COLO829 (cell line): ENCODE results near the gene DAPK2.
A peak's percentile ranks its signal among the peaks of the same experiment; 100 is the strongest.
"Not testable (repeated sequence)": the region's sequence is repeated elsewhere in the genome, so short reads cannot be mapped to it uniquely, and the experiment has no call there.

Source experiments
- DNase-seq: peaks from one replicate; pipeline ENCODE4 v3.0.0; 2012; ENCODE audit warnings: low spot score

The DAPK2 gene

DNA sequence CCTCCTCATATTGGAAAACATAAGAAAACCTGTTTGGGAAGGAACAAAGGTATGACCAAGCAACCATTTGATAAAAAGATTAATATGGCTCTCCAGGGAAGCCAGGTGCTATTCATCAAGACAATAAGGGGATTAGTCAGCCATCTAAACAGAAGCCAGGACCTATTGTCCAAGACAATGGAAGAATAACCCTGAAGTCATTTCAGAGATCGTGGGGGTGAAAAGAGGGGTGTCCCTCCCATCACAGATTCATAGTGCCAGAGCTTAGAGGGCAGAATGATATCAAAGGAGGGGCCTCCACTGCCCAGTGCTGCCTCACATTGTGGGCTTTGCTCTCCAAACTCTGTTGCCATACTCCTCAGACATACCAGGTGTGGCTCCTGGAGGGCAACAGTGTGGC, 73.5 kb downstream of the DAPK2 start:
- DNase-seq = no peak

DNA sequence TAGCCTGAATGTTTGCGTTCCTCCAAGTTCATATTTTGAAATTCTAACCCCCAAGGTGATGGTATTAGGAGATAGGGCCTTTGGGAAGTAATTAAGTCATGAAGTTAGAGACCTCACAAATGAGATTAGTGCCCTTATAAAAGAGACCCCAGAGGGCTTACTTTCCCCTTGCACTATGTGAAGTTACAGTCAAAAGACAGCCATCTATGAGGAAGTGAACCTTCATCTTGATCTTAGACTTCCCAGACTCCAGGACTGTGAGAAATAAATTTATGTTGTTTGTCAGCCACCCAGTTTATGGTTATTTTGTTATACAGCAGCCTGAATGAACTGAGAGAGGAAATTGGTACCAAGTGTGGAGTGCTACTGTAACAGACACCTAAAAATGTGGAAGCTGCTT, 74.4 kb downstream of the DAPK2 start:
- no peak for DNase-seq

DNA sequence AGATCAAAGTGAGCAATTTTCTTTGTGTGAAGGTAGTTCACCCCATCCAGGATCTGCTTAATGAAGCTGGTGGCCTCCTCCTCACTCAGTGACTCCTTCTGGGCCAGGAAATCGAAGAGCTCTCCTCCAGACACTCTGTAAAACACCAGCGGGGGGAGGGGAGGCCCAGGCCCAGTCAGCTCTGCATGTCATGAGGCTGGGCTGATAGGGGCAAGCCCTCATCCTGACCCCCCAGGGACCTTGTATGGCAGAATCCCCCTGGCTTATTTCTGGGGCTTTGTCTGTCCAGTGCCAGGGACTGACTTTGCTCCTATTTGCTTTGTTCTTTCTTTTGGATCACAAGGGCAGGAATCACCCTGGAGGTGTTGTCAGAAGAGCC, 74.9 kb downstream of the DAPK2 start:
- no peak for DNase-seq

DNA sequence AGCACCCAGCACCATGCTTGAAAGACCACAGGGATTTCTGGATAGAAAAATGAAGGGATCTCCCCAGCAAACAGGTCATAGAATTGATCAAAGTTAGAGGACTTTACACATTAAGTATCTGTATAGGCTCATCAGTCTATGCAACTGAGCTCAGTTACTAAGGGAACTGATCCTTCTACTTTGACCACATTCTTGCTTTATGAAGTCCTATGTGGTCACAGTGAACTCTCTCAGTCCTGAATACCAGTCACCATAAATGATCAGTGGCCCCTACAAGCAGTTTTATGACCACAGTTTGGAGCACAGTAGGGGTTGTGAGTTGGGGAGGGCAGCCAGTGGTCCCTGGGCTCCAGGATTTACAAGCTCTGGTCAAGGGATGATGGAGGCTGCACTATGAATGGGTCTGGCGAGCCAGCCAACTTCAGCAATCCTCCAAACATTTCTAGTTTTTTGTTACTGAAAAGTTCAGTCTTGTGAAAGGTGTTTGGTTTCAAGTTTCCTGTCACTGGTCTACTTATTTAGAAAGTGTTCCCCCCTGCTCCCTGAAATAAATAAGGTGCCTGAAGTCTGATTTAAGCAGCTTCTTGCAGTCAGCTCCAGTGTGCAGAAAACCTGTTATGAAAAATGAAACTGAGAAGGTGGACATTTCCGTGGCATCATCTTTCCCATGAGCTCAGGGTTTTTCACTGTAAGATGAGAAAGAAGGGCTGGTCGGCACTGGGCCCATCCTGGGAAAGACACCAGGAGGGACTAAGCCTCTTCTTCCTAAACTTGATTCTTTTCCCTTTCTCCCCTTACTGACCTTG, 75.5 kb downstream of the DAPK2 start:
- DNase-seq = no peak

DNA sequence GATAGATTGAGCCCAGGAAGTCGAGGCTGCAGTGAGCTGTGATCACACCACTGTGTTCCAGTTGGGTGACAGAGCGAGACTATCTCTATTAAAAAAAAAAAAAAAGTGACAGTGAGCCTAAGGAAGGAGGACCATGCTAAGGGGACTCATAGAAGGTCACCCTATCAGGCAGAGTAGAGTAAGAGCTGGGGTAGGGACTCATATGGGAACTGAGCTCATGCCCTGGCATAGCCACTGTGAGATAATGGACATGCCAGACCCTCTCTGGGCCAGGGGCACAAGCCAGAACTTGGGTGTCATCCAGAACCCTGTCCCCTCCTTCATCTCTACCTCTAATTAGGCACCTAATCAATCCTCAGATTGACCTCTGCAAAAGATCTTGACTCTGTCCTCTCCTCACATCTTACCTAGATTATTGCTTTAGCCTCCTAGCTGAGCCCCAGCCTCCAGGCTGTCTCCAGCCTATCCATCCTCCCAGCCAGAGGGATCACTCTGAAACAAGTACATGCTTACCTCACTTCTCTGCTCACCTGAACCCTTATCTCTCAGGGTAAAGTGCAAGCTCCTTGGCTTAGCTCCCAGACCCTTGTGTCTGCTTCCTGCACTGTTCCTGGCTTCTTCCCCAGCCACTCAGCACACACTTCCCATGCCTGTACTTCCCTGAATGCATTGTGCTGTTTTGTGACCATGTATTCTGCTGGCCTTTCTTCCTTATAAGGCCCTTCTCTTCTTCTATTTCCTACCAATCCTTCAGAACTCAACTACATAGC, 76.4 kb downstream of the DAPK2 start:
- DNase-seq = no peak

DNA sequence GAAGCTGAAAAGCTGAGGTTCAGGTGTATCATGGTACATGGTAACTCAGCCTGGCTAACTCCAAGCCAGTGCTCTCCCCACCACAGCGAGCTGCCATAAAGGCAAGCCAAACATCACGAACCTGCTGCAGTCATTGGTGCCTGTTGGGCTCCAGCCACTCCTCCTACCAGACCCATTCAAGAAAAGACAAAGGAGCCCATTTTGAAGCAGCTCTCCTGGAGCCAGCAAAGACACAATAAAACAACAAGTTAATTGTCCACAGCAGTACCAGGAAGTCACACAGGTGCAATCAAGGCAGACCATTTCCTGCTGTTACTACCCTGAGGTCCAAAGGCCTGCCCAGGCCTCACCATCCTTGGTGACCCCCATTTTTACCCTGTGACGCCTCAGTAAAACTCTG, 77.6 kb downstream of the DAPK2 start:
- peak; percentile 20 for DNase-seq

DNA sequence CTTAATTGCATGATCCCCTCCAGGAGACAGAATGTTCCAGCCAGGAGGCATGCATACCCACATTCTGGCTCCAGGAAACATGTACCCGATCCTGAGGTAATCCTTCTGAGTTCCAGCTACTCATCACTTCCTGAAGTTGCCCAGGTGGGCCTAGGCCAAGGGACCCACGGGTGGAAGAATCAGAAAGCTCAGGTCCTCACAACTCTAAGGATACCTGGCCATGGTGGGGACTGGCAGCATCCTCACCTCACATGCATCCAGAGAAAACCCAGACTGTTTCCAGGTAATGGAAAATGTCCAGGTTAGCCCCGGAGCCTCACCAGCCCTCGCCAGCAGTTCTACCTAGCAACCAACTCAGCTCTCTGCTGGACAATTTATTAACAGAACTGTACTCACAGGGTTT, 78.2 kb downstream of the DAPK2 start:
- DNase-seq = no peak

DNA sequence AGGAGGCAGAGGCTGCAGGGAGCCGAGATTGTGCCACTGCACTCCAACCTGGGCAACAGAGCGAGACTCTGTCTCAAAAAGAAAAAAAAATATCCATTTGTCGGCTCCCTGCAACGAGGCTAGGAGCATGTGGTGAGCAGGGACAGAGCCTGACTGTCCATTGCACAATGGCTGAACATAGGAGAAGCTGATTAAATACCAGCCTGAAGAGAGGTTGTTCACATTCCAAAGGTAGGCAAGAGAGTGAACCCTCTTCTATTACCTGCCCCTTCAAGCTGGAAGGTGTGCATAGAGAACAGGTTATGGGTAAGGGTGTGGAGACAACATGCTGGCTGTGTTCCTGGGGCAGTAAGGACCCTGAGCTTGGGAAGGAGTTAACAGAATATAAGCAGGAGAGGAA, 78.7 kb downstream of the DAPK2 start:
- DNase-seq = no peak

DNA sequence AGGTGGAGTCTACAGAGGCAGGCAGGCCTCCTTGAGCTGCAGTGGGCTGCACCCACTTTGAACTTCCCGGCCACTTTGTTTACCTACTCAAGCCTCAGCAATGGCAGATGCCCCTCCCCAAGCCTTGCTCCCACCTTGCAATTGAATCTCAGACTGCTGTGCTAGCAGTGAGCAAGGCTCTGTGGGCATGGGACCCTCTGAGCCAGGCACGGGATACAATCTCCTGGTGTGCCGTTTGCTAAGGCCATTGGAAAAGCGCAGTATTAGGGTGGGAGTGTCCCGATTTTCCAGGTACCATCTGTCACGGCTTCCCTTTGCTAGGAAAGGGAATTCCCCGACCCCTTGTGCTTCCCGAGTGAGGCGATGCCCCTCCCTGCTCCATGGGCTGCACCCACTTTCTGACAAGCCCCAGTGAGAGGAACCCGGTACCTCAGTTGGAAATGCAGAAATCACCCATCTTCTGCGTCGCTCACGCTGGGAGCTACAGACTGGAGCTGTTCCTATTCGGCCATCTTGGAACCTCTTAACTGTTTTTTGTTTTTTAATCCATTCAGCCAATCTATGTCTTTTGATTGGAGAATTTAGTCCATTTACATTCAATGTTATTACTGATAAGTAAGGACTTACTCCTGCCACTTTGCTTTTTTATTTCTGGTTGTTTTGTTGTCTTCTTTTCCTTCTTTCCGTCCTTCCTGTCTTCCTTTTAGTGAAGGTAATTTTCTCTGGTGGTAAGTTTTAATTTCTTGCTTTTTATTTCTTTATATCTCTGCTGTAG, 83.2 kb downstream of the DAPK2 start:
- DNase-seq = not testable (repeated sequence)

DNA sequence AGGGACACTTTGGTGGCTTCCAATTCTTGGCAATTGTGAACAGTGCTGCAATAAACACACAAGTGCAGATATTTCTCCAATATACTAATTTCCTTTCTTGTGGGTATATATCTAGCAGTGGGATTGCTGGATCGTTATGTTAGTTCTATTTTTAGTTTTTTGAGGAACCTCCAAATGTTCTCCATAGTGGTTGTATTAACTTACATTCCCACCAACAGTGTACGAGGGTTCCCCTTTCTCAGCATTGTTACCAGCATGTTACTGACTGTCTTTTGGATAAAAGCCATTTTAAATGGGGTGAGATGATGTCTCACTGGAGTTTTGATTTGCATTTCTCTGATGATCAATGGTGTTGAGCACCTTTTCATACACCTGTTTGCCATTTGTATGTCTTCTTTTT, 92.8 kb downstream of the DAPK2 start:
- no peak for DNase-seq

DNA sequence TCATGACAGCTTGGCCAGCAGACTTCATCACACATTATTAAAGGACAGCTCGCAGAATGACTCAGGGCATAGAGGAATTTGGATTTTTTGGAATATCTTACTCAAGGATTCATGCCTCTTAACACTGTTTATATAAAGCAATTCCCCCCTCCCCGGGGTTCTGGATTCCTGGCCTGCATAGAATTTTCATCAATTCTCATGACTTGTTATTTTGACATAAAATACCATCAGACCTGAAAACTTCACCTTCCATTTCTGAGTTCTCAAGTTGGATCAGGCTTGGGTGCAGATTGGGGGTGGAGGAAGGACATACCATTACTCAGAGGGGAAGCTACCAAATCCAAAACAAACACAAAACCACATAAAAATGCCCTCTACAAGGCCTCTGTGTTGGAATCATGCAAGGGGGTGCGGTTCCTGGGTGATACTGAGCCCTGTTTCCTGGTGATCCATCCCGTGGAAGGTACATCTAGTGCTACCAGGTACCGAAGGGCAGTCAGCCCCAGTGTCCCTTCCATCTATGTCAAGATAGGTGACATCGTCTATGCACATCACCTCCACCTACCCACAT, 95.3 kb downstream of the DAPK2 start:
- no peak for DNase-seq

DNA sequence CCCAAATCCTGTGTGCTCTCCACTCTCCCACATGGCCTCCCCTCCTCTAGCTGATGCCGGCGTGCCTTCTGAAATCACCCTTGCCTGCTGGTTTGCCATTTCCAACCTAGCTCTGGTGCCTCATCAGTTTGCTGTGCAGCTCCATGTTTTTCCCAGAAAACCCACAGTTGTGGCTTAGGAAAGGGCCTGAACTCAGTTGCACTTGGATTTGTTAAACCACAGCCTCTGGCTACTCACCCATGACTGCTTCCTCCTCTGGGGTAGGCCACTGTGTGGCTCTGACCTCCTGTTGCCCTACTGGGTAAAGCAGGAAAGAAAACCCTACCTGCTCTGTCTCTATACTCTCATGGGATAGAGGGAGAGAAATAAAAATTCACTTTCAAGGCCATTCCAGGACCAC, 97.3 kb downstream of the DAPK2 start:
- DNase-seq = no peak

DNA sequence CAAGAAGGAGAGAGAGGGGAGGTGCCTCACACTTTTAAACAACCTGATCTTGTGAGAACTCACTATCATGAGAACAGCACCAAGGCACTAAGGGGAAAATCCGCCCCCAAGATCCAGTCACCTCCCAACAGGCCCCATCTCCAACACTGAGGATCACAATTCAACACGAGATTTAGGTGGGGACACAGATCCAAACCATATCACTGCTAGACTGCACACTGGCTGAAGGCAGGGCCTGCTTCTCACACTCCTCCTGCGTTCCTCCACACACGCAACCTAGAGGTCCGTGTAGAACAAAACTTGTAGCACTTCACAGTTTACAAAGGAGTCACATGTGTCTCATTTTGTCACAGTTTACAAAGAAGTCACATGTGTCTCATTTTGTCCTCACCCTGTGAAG, 97.8 kb downstream of the DAPK2 start:
- no peak for DNase-seq

DNA sequence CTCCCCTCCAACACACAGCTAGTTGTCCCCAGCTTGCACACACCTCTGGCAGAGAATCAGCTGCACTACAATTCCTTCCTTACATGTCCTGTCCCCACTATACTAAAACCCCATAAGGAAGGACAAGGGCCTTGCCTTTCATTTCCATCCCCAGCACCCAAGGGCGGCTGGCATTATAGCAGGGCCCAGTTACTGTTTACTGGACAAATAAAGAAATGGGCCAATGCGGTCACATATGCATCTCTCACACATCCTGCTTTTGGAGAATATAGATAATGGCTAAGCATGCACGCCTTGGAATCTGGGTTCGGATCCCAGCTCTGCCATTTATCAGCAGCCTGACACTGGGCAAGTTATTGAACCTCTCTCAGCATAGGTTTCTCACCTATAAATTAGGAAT, 99.1 kb downstream of the DAPK2 start:
- DNase-seq = no peak

DNA sequence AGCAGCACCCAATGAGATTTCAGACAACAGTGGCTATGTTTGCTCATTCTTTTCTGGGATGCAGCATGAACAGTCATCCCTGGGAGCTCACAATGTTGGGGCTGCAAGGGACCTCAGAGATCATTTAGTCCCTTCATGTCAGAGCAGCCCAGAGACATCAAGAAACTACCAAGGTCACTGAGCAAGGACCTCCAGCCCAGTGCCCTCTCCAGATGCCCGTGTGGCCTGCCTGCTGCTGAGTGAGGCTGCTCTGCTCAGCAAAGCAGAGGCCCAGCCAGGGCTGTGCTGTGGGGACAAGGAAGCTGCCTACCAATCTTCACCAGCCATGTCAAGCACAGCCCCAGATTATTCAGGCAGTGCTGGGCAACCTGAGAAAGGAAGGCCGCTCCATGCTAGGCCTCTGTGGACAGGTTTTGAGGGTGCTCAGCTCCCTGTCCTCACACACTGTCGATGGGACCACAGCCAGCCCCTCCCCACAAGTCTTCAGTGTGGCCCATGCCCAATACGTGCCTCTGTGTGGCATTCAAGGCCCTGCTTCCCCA, 99.7 kb downstream of the DAPK2 start:
- no peak for DNase-seq

DNA sequence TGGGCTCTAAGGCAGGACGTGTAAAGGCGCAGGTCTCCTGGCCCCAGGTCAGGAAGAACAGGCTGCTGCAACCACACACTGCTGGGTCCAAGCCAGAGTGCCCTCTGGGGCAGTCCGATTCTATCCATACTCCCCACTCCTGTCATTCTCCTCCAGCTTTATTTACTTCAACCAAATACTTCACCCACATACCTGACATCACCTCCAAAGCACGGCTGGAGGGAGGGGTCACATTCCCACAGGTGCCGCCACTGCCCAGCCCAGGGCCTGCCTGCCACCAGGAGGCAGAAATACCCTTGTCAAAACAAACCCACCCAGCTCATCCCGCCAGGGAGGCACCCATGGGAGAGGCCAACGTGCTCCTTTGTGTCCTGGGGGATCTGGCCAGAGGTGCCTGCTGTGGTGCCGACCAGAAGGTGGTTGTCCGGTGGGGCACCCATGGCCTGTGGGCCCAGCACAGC, 100.4 kb downstream of the DAPK2 start:
- no peak for DNase-seq

DNA sequence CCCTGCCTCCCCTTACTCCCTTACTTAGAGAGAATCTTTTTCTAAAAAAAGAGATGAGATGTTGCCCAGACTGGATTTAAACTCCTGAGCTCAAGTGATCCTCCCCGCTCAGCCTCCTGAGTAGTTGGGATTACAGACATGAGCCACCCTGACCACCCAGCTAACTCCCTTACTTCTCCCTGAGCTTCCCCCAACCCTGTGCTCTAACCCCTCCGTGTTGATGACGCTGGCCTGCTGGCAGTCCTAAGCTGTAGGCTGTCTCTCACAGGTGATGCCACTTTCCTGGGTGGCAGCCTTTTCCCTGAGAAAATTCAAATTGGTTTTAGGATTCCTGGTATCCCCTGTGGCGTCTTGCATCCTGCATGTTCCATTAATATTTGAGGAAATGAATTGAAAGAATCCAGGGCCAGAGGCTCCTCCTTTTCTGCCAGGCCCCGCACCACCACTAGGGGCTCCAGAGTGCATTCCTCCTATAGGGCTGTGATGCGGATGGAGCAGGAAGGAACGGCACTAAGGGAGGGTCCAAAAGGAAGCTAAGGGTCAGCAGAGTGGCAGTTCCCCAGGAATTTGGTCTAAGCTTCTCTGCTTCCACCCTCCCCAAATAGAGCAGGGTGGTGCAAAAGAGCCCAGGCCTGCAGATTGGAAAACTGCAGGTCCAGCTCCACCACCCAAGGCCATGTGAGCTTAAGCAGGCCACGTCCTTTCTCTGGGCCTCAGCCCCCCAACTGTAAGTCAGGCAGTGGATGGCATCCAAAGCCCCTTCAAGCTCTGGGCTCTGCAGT, 101.1 kb downstream of the DAPK2 start:
- DNase-seq = peak; percentile 26

DNA sequence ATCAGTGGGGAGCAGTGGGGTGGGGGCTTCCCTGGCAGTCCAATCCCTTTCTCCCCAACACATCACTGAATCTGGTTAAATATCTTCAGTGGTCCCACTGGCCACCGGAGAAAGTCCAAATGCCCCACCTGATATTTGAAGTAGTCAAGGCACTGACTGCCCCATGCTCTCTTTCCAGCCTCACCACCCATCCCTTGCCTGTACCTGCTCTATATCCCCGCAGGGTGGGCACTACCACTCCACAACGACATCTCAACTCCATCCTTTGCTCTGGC, 101.7 kb downstream of the DAPK2 start:
- no peak for DNase-seq

DNA sequence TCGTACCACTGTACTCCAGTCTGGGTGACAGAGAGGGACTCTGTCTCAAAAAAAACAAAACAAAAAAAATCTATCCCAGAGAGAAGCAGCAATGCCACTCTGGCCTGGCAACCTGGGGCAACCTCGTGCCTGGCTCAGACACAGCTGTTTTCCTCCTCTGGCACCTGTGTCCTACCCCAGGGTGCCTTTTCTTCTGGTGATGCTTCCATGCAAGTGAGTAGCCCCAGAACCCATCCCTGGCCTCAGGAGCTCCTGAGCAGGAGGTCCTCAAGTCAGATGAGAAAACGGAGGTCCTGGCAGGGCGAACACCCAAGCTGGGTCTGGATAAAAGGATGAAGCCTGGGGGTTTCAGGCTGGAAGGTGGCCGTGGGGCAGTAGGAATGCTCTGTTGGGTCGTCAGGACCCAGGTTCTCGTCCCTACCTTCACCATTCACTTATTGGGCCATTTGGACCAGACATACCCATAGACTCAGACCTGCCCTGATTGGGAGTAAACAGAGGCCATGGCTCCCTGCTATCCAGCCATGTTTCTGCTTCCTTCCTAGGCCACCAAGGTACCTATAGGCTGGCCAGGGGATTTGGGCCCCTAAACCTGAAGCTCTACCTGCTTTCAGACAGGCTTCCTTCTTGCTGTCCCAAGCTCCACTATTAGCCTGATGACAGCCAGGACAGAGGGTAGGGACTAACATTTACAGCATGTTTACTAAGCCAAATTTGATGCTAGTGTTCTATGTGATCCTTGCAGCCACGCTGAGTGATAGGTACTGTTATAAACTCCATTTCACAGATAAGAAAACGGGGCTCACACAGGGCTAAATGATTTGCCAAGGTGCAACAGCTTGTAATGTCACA, 102.2 kb downstream of the DAPK2 start:
- no peak for DNase-seq

DNA sequence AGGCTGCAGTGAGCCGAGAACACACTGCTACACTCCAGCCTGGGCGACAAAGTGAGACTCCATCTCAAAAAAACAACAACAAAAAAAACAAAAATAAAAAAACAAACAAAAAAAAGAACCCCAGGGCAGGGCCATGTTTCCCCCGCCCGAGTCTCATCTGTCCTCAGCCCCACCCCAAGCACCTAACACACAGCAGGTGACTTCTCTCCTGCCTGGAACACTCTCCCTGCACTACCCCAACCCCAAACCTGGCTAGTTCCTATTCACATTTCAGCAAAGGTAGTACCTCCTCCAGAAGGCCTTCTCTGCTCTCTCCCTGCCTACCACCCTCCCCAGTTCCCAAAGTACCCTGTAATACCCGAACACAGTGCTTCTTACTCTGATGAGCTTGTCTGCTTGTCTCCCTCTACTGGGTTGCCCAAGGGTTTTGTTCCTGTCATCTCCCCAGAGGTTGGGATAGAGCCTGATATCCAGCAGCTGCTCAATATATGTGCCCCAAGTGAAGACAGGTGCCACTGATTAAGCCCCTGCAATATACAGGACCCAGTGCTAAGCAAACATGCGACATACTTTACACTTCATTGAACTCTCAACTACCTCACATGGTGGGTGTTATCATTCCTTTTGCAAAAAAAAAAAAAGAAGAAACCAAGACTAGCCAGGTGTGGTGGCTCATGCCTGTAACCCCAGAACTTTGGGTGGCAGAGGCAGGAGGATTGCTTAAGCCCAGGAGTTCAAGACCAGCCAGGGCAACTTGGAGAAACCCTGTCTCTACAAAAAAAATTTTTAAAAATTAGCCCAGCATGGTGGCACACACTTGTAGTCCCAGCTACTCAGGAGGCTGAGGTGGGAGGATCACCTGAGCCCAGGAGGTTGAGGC, 103.6 kb downstream of the DAPK2 start:
- no peak for DNase-seq
